Measurements from ENCODE around the gene AUTS2.

GRCh38 chr7:70720191-70720873, 1122.1 kb downstream of the AUTS2 start:
- no peak for TF ChIP-seq POLR2A (IDR thresholded peaks at IDR 0.05)
- TF ChIP-seq, protein P1, sequence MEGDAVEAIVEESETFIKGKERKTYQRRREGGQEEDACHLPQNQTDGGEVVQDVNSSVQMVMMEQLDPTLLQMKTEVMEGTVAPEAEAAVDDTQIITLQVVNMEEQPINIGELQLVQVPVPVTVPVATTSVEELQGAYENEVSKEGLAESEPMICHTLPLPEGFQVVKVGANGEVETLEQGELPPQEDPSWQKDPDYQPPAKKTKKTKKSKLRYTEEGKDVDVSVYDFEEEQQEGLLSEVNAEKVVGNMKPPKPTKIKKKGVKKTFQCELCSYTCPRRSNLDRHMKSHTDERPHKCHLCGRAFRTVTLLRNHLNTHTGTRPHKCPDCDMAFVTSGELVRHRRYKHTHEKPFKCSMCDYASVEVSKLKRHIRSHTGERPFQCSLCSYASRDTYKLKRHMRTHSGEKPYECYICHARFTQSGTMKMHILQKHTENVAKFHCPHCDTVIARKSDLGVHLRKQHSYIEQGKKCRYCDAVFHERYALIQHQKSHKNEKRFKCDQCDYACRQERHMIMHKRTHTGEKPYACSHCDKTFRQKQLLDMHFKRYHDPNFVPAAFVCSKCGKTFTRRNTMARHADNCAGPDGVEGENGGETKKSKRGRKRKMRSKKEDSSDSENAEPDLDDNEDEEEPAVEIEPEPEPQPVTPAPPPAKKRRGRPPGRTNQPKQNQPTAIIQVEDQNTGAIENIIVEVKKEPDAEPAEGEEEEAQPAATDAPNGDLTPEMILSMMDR (IDR thresholded peaks at IDR 0.05) = no peak

Data from thyroid gland (tissue), 4 donors.